AG10803 (cell line): ENCODE measurements around the gene DUOXA1.

Source experiments
- DNase-seq: peaks from one replicate; pipeline ENCODE4 v3.0.0; 2010; ENCODE audit warnings: low read depth
- H3K4me3 ChIP-seq: 2 replicates; pipeline ENCODE4 v1.5.1; 2011; ENCODE audit warnings: mild to moderate bottlenecking, low read length, control low read depth
- CTCF ChIP-seq: conservative IDR thresholded peaks from 2 replicates; pipeline ENCODE4 v1.5.1; 2011; ENCODE audit warnings: mild to moderate bottlenecking, low read length, control low read depth, inconsistent platforms

DUOXA1 gene

GRCh38 chr15:45102226-45102625 is 27.5 kb downstream of the DUOXA1 start:
- no peak for DNase-seq
- TF ChIP-seq CTCF: no peak
- no peak overlapping the region for H3K4me3 ChIP-seq

DNA sequence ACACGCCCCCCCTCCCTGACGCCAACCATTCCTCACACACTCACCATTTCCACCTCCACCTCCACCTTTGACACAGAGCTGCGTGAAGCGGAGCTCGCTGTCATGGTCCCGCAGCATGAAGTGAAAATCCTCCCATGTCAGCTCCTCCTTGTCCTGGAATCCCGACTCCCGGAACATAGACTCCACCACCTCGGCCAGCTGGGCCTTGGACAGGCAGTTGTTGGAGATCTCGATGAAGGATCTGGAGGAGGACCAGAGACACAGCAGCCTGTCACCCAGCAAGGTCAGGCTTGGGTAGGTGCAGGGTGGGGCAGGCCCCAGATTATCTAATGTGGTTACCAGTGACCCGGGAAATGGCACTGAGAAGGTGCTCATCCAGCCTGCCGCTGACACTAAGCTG is 27.9 kb downstream of the DUOXA1 start:
- DNase-seq: no peak
- no peak overlapping the region for H3K4me3 ChIP-seq
- no peak for TF ChIP-seq CTCF

DNA sequence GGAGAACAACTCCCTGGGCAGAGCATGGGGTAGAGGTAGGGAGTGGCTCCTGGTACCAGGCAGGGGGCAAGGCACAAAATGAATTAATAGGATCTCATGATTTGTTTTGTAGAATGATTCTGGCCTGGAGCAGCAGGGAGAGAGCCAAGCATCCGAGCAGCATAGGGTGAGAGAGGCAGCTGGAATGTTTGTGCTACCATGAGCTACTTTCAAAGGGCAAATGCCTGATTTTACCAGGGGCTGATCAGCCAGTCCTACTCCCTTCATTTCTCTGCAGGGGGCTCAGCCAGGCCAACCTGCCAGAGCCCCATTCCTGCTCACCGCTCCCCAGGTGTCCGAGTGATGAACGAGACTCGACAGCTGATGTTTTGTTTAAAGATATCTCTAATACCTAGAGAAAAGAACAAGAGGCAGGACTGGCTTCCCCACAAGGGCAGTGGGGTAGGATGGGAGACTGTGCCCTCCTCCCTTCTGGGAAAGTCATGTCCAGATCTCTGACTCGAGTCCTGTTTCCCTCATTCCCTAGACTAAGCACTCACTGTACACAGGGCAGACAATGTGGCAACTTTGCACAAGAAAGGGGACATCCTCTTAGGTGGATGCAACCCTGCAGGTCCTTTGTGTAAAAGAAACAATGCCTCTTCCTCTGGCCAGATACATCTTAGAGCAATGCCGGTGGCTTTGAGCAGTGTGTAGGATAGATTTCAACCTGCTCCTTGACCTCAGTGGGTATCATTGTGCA is 28.6 kb downstream of the DUOXA1 start:
- no peak for TF ChIP-seq CTCF
- DNase-seq: no peak

DNA sequence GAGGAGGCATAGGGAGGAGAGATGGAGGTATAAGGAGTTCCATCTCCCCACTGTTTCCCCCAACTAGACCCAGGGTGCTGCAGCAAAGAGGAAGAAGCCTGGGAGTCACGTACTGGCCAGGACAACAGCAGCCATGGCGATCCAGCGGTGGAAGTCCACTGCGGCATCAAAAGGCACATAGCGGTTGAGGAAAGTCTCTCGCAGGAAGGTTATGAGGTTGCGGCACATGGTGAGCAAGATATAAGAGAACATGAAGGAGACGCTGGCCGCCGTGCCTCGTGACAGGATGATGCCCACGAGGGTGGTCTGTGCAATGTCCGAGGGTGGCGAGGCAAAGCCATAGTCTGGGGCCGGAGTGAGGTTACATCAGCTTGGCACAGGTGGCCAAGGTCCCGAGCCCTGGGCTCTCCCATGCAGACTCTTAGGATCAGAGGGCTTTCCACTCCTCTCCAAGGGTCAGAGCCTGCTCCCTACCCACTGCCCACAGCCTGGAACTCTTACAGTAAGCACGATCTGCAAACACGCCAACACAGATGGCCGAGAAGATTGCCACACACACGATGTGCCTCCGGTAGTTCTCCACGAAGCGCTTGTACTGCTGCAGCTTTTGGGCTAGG is 30.0 kb downstream of the DUOXA1 start:
- no peak for TF ChIP-seq CTCF
- no peak overlapping the region for H3K4me3 ChIP-seq
- no peak for DNase-seq

More for the DNA sequence above, 28.6 kb downstream of the DUOXA1 start:
- H3K4me3 ChIP-seq: no peak overlapping the region

DNA sequence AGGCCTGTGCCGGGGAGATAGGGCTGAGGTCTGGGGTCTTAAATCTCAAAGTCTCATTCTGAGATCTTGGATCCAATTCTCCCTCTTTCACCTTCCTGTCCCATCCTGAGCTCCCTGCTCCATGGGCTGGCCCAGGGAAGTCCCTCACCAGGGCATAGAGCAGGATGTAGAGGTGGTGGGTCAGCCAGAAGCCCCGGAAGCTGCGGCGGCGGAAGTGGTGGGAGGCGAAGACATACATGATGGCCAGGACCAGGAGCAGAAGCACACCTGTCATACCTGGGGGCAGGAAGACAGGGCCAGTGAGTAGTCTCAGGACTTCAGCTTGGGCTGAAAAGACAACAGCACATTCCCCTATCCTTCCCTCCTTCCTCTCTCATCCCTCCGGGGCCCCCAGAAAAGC is 32.2 kb downstream of the DUOXA1 start:
- no peak for DNase-seq
- H3K4me3 ChIP-seq: no peak overlapping the region
- TF ChIP-seq CTCF: no peak

DNA sequence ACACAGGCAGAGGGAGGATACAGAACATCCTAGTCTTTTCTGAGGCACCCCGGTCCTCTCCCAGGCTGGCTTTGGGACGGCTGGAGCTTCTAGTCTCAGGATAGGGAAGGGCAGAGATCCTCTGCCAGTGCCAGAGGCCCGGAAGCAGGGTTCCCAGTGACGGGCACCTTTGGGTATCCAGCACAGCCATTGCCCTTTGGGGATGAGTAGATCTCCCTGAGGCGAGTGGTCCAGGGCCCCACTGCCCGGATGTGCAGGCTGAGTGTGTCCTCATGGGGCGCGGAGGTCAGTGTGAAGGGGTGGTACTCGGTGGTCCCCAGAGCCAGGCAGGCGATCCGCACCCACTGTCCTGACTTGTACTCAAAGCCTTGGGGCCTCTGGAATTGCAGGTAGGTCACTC is 34.0 kb downstream of the DUOXA1 start:
- TF ChIP-seq CTCF: no peak
- H3K4me3 ChIP-seq: no peak overlapping the region
- DNase-seq: no peak

DNA sequence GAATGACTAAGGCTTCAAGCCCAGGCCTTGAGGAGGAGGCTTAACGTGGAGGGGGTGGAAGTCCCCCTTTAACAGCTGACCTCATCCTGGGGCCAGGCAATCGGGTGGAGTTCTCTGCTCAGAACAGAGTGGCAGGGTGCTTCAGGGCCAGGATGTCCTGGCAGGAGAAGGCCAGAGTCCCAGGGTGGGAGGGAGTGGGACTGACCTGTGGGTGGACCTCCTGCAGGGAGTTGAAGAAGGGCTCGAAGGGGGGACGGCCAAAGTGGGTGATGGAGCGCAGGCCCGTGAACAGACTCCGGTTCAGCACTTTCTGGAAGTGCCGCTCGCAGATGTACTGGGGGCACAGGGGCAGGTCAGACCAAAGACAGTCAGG is 35.3 kb downstream of the DUOXA1 start:
- H3K4me3 ChIP-seq: no peak overlapping the region
- TF ChIP-seq CTCF: no peak
- DNase-seq: no peak
